Measurements from ENCODE around the gene GLYATL1.

DNA sequence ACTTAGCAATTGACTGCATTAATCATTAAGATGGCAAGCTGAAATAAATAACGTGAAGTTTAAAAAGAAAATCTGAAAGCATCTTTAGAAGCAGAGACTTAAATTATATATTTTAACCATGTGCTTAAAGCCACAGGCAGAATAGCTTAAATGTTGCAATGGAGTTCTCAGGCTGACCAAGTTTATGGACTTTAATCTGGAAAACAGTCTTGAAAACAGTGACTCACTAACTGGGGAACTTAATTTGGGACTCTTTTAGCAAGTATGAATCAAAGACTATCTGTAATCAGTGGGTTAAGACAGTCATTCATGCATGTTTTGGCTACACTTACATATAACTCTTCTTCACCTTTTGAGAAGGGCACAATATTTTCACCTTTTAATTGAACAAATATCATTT is 12.6 kb upstream of the GLYATL1 start:
- TF ChIP-seq, protein P1, sequence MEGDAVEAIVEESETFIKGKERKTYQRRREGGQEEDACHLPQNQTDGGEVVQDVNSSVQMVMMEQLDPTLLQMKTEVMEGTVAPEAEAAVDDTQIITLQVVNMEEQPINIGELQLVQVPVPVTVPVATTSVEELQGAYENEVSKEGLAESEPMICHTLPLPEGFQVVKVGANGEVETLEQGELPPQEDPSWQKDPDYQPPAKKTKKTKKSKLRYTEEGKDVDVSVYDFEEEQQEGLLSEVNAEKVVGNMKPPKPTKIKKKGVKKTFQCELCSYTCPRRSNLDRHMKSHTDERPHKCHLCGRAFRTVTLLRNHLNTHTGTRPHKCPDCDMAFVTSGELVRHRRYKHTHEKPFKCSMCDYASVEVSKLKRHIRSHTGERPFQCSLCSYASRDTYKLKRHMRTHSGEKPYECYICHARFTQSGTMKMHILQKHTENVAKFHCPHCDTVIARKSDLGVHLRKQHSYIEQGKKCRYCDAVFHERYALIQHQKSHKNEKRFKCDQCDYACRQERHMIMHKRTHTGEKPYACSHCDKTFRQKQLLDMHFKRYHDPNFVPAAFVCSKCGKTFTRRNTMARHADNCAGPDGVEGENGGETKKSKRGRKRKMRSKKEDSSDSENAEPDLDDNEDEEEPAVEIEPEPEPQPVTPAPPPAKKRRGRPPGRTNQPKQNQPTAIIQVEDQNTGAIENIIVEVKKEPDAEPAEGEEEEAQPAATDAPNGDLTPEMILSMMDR (conservative IDR thresholded peaks at IDR 0.05; ENCODE audit: low read length), result no peak
- TF ChIP-seq EZH2phosphoT487 (IDR thresholded peaks at IDR 0.05; ENCODE audit: borderline replicate concordance), result no peak

All from Loucy (cell line).